AG10803 (cell line): Measurements from ENCODE around the gene ZNF101.
"Not testable (repeated sequence)": the region's sequence is repeated elsewhere in the genome, so short reads cannot be mapped to it uniquely, and the experiment has no call there.

Source experiments
- DNase-seq: peaks from one replicate; pipeline ENCODE4 v3.0.0; 2010; ENCODE audit warnings: low read depth
- H3K4me3 ChIP-seq: 2 replicates; pipeline ENCODE4 v1.5.1; 2011; ENCODE audit warnings: mild to moderate bottlenecking, low read length, control low read depth
- TF ChIP-seq, protein P1 (sequence below): conservative IDR thresholded peaks from 2 replicates; pipeline ENCODE4 v1.5.1; 2011; ENCODE audit warnings: mild to moderate bottlenecking, low read length, control low read depth, inconsistent platforms

The ZNF101 gene

GRCh38 chr19:19697589-19697988 lies 28.9 kb downstream of the ZNF101 start:
- no peak overlapping the region for H3K4me3 ChIP-seq
- DNase-seq = no peak
- TF ChIP-seq, protein P1, sequence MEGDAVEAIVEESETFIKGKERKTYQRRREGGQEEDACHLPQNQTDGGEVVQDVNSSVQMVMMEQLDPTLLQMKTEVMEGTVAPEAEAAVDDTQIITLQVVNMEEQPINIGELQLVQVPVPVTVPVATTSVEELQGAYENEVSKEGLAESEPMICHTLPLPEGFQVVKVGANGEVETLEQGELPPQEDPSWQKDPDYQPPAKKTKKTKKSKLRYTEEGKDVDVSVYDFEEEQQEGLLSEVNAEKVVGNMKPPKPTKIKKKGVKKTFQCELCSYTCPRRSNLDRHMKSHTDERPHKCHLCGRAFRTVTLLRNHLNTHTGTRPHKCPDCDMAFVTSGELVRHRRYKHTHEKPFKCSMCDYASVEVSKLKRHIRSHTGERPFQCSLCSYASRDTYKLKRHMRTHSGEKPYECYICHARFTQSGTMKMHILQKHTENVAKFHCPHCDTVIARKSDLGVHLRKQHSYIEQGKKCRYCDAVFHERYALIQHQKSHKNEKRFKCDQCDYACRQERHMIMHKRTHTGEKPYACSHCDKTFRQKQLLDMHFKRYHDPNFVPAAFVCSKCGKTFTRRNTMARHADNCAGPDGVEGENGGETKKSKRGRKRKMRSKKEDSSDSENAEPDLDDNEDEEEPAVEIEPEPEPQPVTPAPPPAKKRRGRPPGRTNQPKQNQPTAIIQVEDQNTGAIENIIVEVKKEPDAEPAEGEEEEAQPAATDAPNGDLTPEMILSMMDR = no peak

DNA sequence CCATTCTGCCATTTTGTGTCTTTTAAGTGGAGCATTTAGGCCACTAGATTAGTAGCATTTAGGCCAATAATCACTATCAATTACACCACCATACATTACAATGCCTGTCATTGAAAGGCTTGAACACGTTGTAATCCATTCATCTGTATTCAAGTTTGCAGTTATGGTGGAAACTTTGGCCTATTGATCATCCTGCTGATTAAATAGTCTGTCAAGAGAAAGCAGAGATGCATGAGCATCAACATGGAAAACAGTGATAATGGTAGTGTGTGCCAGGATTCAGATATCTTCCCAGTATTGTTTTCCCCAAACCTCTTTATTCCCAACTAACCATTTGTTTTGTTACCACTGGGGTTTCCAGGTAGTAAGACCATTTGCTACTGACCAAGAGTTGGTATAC lies 31.9 kb downstream of the ZNF101 start:
- not testable (repeated sequence) for H3K4me3 ChIP-seq, DNase-seq

- no peak overlapping the region for H3K4me3 ChIP-seq
- TF ChIP-seq, protein P1 = no peak
- no peak for DNase-seq
Observed at GRCh38 chr19:19704836-19705235, 36.2 kb downstream of the ZNF101 start.

- TF ChIP-seq, protein P1 = no peak
- H3K4me3 ChIP-seq = no peak overlapping the region
- DNase-seq = no peak
Observed at GRCh38 chr19:19710506-19710905, 41.9 kb downstream of the ZNF101 start.

GRCh38 chr19:19711306-19711933 lies 42.8 kb downstream of the ZNF101 start:
- DNase-seq = no peak
- no peak overlapping the region for H3K4me3 ChIP-seq
- TF ChIP-seq, protein P1 = no peak

DNA sequence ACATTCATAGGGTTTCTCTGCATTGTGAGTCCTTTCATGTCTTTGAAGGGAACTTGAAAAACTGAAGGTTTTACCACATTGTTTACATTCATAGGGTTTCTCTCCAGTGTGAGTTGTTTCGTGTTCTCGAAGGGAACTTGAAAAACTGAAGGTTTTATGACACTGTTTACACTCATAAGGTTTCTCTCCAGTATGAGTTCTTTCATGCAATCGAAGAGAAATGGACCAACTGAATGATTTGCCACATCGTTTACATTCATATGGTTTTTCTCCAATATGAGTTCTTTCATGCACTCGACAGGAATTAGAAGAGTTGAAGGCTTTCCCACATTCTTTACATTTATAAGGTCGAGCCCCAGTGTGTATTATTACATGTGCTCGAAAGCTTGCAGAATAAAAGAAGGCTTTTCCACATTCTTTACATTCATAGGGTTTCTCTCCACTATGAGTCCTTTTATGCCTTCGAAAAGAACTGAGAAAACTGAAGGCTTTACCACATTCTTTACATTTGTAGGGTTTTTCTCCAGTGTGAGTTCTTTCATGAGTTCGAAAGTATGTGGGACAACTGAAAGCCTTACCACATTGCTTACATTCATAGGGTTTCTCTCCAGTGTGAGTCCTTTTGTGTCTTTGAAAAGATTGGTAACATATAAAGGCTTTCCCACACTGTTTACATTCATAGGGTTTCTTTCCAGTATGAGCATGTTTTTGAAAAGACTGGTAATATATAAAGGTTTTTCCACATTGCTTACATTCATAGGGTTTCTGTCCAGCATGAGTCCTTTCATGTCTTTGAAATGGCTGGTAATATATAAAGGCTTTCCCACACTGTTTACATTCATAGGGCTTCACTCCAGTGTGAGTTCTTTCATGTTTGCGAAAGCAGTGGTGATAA lies 43.5 kb downstream of the ZNF101 start:
- no peak overlapping the region for H3K4me3 ChIP-seq
- TF ChIP-seq, protein P1 = no peak

GRCh38 chr19:19719798-19720197 lies 51.2 kb downstream of the ZNF101 start:
- TF ChIP-seq, protein P1 = no peak
- no peak for DNase-seq

More for the DNA sequence above, 43.5 kb downstream of the ZNF101 start:
- no peak for DNase-seq

More at GRCh38 chr19:19719798-19720197, 51.2 kb downstream of the ZNF101 start:
- H3K4me3 ChIP-seq = no peak overlapping the region
